H9 (cell line): Measurements from ENCODE around the gene CCDC69. TPM values are rescaled to one million over a fixed set of nuclear protein-coding genes. Genes with fewer than 3 reads are reported as not detected.

Experiments used
- DNase-seq: peaks from one replicate; pipeline ENCODE4 v3.0.0-alpha.2; 2017
- H2AFZ ChIP-seq: one replicate; pipeline ENCODE4 v1.6.1; 2013; ENCODE audit warnings: mild to moderate bottlenecking, low read length, control low read depth, moderate library complexity
- H2AK5ac ChIP-seq: 2 replicates; pipeline ENCODE4 v1.6.1; 2013; ENCODE audit warnings: low read length, control low read depth, mixed read lengths; ENCODE audit not compliant: insufficient read length
- H2BK120ac ChIP-seq: one replicate; pipeline ENCODE4 v1.6.1; 2013; ENCODE audit warnings: low read depth, mild to moderate bottlenecking, low read length, control low read depth, inconsistent platforms; ENCODE audit not compliant: poor library complexity, severe bottlenecking
- H2BK12ac ChIP-seq: 2 replicates; pipeline ENCODE4 v1.6.1; 2013; ENCODE audit warnings: low read length, control low read depth, mixed read lengths, low read depth; ENCODE audit not compliant: insufficient read length
- H2BK15ac ChIP-seq: 2 replicates; pipeline ENCODE4 v1.6.1; 2013; ENCODE audit warnings: low read depth, low read length, control low read depth
- H2BK20ac ChIP-seq: one replicate; pipeline ENCODE4 v1.6.1; 2013; ENCODE audit warnings: low read depth, mild to moderate bottlenecking, low read length, control low read depth, inconsistent platforms; ENCODE audit not compliant: poor library complexity, severe bottlenecking
- H2BK5ac ChIP-seq: 2 replicates; pipeline ENCODE4 v1.6.1; 2013; ENCODE audit warnings: low read length, control low read depth, mixed read lengths; ENCODE audit not compliant: insufficient read length
- H3K14ac ChIP-seq: 2 replicates; pipeline ENCODE4 v1.6.1; 2013; ENCODE audit warnings: low read length, control low read depth; ENCODE audit not compliant: insufficient read depth
- H3K18ac ChIP-seq: 2 replicates; pipeline ENCODE4 v1.6.1; 2013; ENCODE audit warnings: low read depth, mild to moderate bottlenecking, mixed read lengths, low read length, control low read depth; ENCODE audit not compliant: insufficient read length
- H3K23ac ChIP-seq: 2 replicates; pipeline ENCODE4 v1.6.1; 2013; ENCODE audit warnings: low read length, control low read depth, mixed read lengths, low read depth; ENCODE audit not compliant: insufficient read length
- H3K23me2 ChIP-seq: 2 replicates; pipeline ENCODE4 v1.6.1; 2013; ENCODE audit warnings: low read depth, mild to moderate bottlenecking, mixed read lengths, low read length, control low read depth; ENCODE audit not compliant: insufficient read length, poor library complexity, severe bottlenecking
- H3K27ac ChIP-seq: 2 replicates; pipeline ENCODE4 v1.5.1; 2013; ENCODE audit warnings: low read length, control low read depth, mixed read lengths, low read depth; ENCODE audit not compliant: insufficient read length
- H3K27me3 ChIP-seq: 2 replicates; pipeline ENCODE4 v1.6.1; 2013; ENCODE audit warnings: low read length, control low read depth, inconsistent platforms; ENCODE audit not compliant: insufficient read depth
- H3K4ac ChIP-seq: 2 replicates; pipeline ENCODE4 v1.6.1; 2013; ENCODE audit warnings: low read depth, mild to moderate bottlenecking, control low read depth, inconsistent platforms, low read length, moderate library complexity
- H3K4me1 ChIP-seq: 2 replicates; pipeline ENCODE4 v1.6.1; 2013; ENCODE audit warnings: low read length, control low read depth, inconsistent platforms; ENCODE audit not compliant: insufficient read depth
- H3K4me2 ChIP-seq: 2 replicates; pipeline ENCODE4 v1.6.1; 2013; ENCODE audit warnings: low read length, control low read depth, mixed read lengths; ENCODE audit not compliant: insufficient read length, insufficient read depth
- H3K56ac ChIP-seq: 2 replicates; pipeline ENCODE4 v1.6.1; 2013; ENCODE audit warnings: low read depth, mild to moderate bottlenecking, mixed read lengths, low read length, control low read depth; ENCODE audit not compliant: insufficient read length
- H3K79me1 ChIP-seq: 2 replicates; pipeline ENCODE4 v1.6.1; 2013; ENCODE audit warnings: low read depth, mild to moderate bottlenecking, moderate library complexity, low read length, control low read depth, inconsistent platforms; ENCODE audit not compliant: insufficient read depth, poor library complexity, severe bottlenecking
- H3K79me2 ChIP-seq: 2 replicates; pipeline ENCODE4 v1.6.1; 2013; ENCODE audit warnings: low read length, control low read depth, inconsistent platforms; ENCODE audit not compliant: insufficient read depth
- H3K9ac ChIP-seq: 2 replicates; pipeline ENCODE4 v1.6.1; 2013; ENCODE audit warnings: low read length, control low read depth, mixed read lengths; ENCODE audit not compliant: insufficient read length; ENCODE audit errors: extremely low read depth
- H3K9me3 ChIP-seq: one replicate; pipeline ENCODE4 v1.6.1; 2013; ENCODE audit warnings: low read depth, low read length, inconsistent platforms; ENCODE audit not compliant: control insufficient read depth
- H3T11ph ChIP-seq: one replicate; pipeline ENCODE4 v1.6.1; 2013; ENCODE audit warnings: mild to moderate bottlenecking, low read length, control low read depth, inconsistent platforms
- H4K20me1 ChIP-seq: one replicate; pipeline ENCODE4 v1.6.1; 2013; ENCODE audit not compliant: control insufficient read depth, insufficient read length, insufficient read depth
- H4K5ac ChIP-seq: 2 replicates; pipeline ENCODE4 v1.6.1; 2013; ENCODE audit warnings: low read depth, mild to moderate bottlenecking, mixed read lengths, low read length, control low read depth; ENCODE audit not compliant: insufficient read length
- H4K8ac ChIP-seq: replicated peaks from 2 replicates; pipeline ENCODE4 v1.6.1; 2013; ENCODE audit warnings: low read length, control low read depth, mixed read lengths, low read depth; ENCODE audit not compliant: insufficient read length
- H4K91ac ChIP-seq: 2 replicates; pipeline ENCODE4 v1.6.1; 2013; ENCODE audit warnings: low read depth, mild to moderate bottlenecking, moderate library complexity, mixed read lengths, low read length, control low read depth; ENCODE audit not compliant: insufficient read length
- H3K27ac Mint-ChIP-seq, 3 experiments: 2 replicates in 2 of 3; 3 replicates in 1 of 3; pipeline ENCODE4 v1.8.0; 2020 to 2021; ENCODE audit warnings: mixed read lengths in 3 of 3, mild to moderate bottlenecking in 1 of 3, moderate library complexity in 1 of 3
- H3K27me3 Mint-ChIP-seq: 2 replicates; pipeline ENCODE4 v1.8.0; 2021; ENCODE audit warnings: low read depth, mild to moderate bottlenecking, moderate library complexity, mixed read lengths
- H3K36me3 Mint-ChIP-seq, 3 experiments: 2 replicates in 2 of 3; 3 replicates in 1 of 3; pipeline ENCODE4 v1.8.0; 2020 to 2021; ENCODE audit warnings: low read depth in 3 of 3, mixed read lengths in 3 of 3; ENCODE audit not compliant: insufficient read depth in 1 of 3
- H3K4me1 Mint-ChIP-seq, 2 experiments: 2 replicates each; pipeline ENCODE4 v1.8.0; 2020; ENCODE audit warnings: mixed read lengths in 2 of 2
- H3K4me3 Mint-ChIP-seq, 2 experiments: 2 replicates in 1 of 2; 3 replicates in 1 of 2; pipeline ENCODE4 v1.8.0; 2020 to 2021; ENCODE audit warnings: mild to moderate bottlenecking in 2 of 2, mixed read lengths in 2 of 2, moderate library complexity in 1 of 2
- H3K9me3 Mint-ChIP-seq, 2 experiments: 2 replicates in 1 of 2; 3 replicates in 1 of 2; pipeline ENCODE4 v1.8.0; 2020; ENCODE audit warnings: mild to moderate bottlenecking in 2 of 2, mixed read lengths in 2 of 2, moderate library complexity in 1 of 2
- CTCF ChIP-seq: fragments of 200-600 bp; sonication (generic); conservative IDR thresholded peaks from 3 replicates; pipeline ENCODE4 v1.8.0; 2021; ENCODE audit warnings: antibody characterized with exemption, mild to moderate bottlenecking
- WGBS: extraction: QIAGEN DNeasy Blood & Tissue Kit; methylation state at CpG from one replicate; pipeline ENCODE4 v1.1.7; 2013; ENCODE audit warnings: missing lambda C conversion rate, low lambda C conversion rate, mixed read lengths; ENCODE audit not compliant: insufficient read length; ENCODE audit errors: extremely low coverage; 5-methylcytosine and 5-hydroxymethylcytosine counted together
- total RNA-seq: library from RNA; stranded (reverse); gene quantifications from 2 replicates; pipeline ENCODE4 v1.2.1, GENCODE V29; 2021

Gene CCDC69
- total RNA-seq, 1 experiment from 2014 or later = 5.3 TPM

DNA sequence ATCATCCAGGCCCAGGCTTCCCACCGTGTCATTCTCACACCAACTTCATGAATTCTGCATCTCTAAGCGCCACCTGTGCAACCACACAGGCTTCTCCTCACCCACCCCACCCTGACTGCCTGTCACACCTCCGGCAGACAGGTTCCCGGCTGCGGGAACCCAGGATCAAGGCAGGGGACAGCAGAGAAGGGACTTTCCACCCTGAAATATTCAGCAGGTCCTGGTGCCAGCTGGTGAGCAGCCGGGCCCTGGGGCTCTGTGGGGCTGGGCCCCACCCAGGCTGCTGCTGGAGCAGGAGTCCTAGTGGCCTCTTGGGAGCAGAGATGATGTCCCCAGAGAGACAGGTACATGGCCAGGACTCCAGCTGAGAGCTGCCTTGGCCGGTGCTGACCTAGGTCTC is 79.0 kb downstream of the CCDC69 start:
- no peak overlapping the region for H3K9ac ChIP-seq
- H3K4me1 ChIP-seq = peaks cover 5% of the 10 kb centered on the region; the same call in 1 of the 2 replicates
- no peak for TF ChIP-seq CTCF
- no peak overlapping the region for H3K4ac ChIP-seq
- H3K18ac ChIP-seq = no peak overlapping the region
- Mint-ChIP-seq H3K4me3 (no peak overlapping the region), H3K27ac (no peak overlapping the region), H3K36me3 (peaks cover 0 to 14% (median 3%) of the 10 kb centered on the region in 3 experiments; a peak in 4 of 7 replicates), H3K9me3 (no peaks in the 10 kb centered on the region; a peak in 1 of 5 replicates), H3K4me1 (peaks cover 17 to 20% of the 10 kb centered on the region in 2 experiments), H3K27me3 (no peaks in the 10 kb centered on the region)
- no CpG with 5 or more reads among the region's 7 CpGs for WGBS
- no peak overlapping the region for H3K23ac ChIP-seq
- no peak overlapping the region for H3K56ac ChIP-seq
- no peak overlapping the region for H2AFZ ChIP-seq
- no peaks in the 10 kb centered on the region for H3K79me2 ChIP-seq
- no peaks in the 10 kb centered on the region for H3K23me2 ChIP-seq
- DNase-seq = no peak
- no peaks in the 10 kb centered on the region for H3K27me3 ChIP-seq
- no peak overlapping the region for H3K27ac ChIP-seq
- H2BK5ac ChIP-seq = no peak overlapping the region
- no peak overlapping the region for H3T11ph ChIP-seq
- no peaks in the 10 kb centered on the region for H3K9me3 ChIP-seq
- H3K14ac ChIP-seq = no peak overlapping the region
- H3K79me1 ChIP-seq = peaks cover 3% of the 10 kb centered on the region
- H2AK5ac ChIP-seq = no peak overlapping the region
- no peak overlapping the region for H2BK15ac ChIP-seq
- H2BK12ac ChIP-seq = no peak overlapping the region
- no peak overlapping the region for H4K91ac ChIP-seq
- H4K5ac ChIP-seq = no peak overlapping the region
- H3K4me2 ChIP-seq = no peak overlapping the region
- H2BK20ac ChIP-seq = no peak overlapping the region
- H4K8ac ChIP-seq = no peak overlapping the region
- H4K20me1 ChIP-seq = no peaks in the 10 kb centered on the region
- no peak overlapping the region for H2BK120ac ChIP-seq
